ENCODE measurements around the gene AGK. TPM values are rescaled to one million over a fixed set of nuclear protein-coding genes. Genes with fewer than 3 reads are reported as not detected.

AGK gene, protein sequence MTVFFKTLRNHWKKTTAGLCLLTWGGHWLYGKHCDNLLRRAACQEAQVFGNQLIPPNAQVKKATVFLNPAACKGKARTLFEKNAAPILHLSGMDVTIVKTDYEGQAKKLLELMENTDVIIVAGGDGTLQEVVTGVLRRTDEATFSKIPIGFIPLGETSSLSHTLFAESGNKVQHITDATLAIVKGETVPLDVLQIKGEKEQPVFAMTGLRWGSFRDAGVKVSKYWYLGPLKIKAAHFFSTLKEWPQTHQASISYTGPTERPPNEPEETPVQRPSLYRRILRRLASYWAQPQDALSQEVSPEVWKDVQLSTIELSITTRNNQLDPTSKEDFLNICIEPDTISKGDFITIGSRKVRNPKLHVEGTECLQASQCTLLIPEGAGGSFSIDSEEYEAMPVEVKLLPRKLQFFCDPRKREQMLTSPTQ
- 65.7 and 68.5 TPM in 2 replicates for total RNA-seq

DNA sequence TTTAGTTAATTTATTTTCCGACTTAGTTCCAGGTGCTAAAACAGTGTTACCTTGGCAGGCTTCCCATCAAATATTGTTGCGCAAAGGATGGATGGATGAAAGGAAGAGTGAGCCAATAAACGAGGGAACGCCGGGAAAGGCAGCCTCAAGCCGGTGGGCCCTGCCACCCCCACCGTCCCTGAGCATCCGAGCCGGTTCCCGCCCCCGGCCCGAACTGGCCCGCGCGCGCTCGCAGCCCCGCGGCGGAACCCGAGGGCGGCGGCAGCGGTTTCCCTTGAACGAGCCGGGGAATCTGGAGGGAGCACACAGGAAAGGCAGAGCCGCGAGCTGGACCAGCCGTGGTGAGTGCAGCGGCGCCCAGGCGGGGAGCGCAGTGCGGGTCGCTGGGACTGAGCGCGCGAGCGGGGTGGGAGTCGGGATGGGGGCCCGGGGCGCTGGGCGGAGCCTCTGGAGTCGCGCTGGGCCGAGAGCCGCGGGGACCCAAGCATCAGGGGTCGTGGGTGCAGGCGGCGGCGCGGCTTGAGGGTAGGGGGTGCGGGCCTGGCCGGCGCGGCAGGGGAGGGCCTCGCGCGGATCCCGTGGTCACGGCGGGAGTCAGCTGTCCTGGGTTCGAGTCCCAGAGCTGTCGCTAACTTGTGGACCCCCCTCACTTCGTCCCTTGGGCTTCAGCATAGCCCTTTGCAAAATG, at the start of gene AGK:
AGK (plus strand) TSS at position 317 of the 688 bp plus-strand sequence. CDS start 4,057 bp downstream, outside the sequence.
- intact Hi-C loops (cut with micrococcal nuclease): loop anchor here (1.0 to 10.0 kb wide), 6 partner anchors 8 to 1156 kb away; partner anchors contain the start of genes ADCK2, MRPS33, SLC37A3 and SSBP1

- intact Hi-C loops (cut with micrococcal nuclease): no loop called here
These were observed 49.8 kb upstream of the AGK start for GRCh38 chr7:141501451-141501850.

- intact Hi-C loops (cut with micrococcal nuclease): no loop called here
These were observed 39.9 kb upstream of the AGK start for GRCh38 chr7:141511316-141511675.

GRCh38 chr7:141511676-141512396, 39.4 kb upstream of the AGK start:
- intact Hi-C loops (cut with micrococcal nuclease): no loop called here

GRCh38 chr7:141512597-141512996, 38.6 kb upstream of the AGK start:
- intact Hi-C loops (cut with micrococcal nuclease): no loop called here

- intact Hi-C loops (cut with micrococcal nuclease): no loop called here
These were observed 37.5 kb upstream of the AGK start for GRCh38 chr7:141513720-141514119.

DNA sequence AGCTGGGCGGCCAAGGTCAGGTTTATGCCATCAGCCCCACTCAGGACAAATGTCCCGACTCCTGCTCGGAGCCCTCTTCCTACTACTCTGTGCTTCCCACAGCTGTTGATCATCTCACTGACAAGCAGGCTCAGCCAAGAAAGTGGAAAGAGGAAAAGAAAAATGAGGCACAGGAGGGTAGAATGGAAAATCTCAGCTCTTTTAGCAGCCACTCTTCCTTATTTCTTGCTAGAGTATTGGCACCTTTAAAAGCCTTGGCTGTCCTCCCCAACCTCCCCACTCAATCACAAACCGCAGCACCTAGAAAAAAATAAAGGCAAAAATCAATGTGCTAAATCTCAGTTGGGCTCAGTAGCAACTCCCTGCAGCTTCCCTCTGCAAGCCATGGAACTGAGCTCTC, 35.3 kb upstream of the AGK start:
- intact Hi-C loops (cut with micrococcal nuclease): no loop called here

- intact Hi-C loops (cut with micrococcal nuclease): no loop called here
These were observed 31.6 kb upstream of the AGK start for GRCh38 chr7:141519623-141520022.

GRCh38 chr7:141522657-141523342, 28.4 kb upstream of the AGK start:
- intact Hi-C loops (cut with micrococcal nuclease): no loop called here

GRCh38 chr7:141525973-141526514, 25.2 kb upstream of the AGK start:
- intact Hi-C loops (cut with micrococcal nuclease): no loop called here

- intact Hi-C loops (cut with micrococcal nuclease): no loop called here
These were observed 24.1 kb upstream of the AGK start for GRCh38 chr7:141527076-141527475.

DNA sequence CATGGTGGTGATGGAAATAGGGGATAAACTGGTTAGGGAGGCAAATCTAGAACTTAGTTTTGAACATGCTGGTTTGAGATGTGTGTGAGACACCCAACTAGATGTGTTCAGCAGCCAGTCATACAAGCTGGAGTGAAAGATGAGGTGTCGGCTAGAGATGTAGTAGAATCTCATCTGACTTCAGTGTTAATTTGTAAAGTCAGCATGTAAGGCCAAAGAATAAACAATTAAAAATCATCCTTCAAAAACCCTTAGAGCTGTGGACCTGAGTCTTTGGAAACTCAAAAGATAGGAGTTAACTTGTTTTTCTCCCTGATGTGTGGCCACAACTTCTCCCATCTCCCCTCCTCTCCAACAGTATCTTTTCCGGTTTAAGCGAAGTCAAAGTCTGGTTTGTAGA, 22.8 kb upstream of the AGK start:
- intact Hi-C loops (cut with micrococcal nuclease): no loop called here

DNA sequence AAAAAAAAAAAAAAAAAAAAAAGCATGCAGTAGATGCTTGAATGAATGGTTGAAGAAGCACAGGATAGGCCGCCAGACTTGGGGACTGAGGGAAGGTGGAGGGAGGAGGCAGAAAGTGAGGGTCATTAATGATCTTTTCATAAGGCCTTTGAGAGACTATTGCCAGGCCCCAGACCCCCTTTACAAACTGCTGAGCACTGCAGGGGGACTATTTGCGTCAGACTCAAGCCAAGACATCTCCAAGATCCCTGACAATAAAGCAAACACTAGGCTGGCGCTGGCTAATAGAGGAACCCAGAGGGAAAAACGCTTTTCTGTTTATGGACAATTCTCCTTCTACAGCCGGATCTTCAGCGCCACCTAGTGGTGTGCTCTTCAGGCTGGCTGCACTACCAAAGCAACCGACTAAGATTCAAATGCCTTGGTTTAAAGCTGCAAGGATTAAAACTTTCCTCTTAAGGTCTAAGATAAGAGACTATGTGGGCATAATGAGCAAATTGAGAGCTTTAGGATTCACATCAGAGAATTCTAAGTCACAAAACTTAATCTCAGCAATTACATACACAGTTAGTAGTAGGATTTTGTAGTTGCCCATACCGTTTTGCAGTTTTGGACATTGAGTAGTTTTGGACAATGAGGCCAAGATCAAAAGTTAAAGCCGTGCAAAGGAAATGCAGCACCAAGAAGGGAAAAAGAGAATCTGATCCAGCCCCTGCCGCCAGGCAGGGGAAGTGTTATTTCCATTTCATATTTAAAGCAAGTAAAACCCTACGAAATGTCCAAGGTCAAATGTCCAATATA, 17.9 kb upstream of the AGK start:
- intact Hi-C loops (cut with micrococcal nuclease): loop anchor here (1.0 to 5.0 kb wide), 4 partner anchors 461 to 1016 kb away; partner anchors contain the start of genes MRPS33 and TMEM178B

GRCh38 chr7:141534757-141535737, 16.2 kb upstream of the AGK start:
- intact Hi-C loops (cut with micrococcal nuclease): loop anchor here (5.0 kb wide), 3 partner anchors 463 to 1018 kb away; partner anchors contain the start of genes MRPS33 and TMEM178B

DNA sequence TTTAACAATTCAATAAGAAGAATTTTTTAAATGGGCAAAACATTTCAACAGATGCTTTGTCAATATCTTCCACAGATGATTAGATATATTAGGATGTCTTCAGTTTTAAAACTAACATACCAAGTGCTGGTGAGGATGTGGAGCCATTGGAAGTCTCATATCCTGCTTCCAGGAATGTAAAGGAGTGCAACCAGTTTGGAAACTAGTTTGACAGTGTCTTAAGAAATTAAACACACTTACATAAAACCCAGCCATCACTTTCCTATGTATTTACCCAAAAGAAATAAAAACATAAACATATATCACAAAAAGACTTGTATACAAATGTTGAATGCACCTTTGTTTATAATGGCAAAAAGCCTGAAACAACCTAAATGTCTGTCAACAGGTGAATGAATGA, 13.3 kb upstream of the AGK start:
- intact Hi-C loops (cut with micrococcal nuclease): no loop called here

DNA sequence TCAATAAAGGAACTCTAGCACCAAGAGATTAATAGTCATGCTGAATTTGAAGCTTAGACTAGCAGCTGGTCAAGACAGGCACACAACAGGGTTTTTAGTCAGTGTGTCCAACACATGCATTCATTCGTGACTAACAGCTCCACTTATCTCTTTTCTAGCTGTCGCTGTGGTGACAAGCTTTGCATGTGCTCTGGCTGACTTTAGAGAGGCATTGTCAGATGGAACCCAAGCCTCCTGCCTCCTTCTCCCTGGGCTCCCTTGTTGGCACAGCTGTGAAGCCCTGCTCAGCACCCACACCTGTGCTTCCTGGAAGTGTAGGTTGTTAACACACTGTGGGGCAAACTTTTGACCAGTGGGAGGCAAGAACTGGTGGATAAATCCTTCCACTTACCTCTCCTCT, 9.8 kb upstream of the AGK start:
- intact Hi-C loops (cut with micrococcal nuclease): no loop called here

DNA sequence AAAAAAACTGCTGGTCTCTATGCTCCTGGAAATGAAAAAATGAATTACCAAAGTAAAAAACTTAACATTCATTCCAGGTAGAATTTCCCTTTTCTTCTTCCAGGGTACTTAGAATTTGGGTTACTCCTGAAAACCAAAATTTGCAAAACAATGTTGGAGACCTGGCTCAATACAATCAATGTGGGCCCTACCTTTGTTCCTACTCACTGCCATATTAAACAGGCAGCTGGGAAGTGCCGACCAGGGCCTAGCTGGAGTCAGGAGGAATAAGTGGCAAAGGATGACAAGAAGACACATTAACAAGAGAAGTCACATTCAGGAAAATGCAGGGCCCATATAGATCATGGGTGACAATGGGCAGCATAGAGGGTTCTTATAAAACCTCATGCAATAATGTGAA, 6.4 kb upstream of the AGK start:
- intact Hi-C loops (cut with micrococcal nuclease): no loop called here

GRCh38 chr7:141549582-141549981, 1.6 kb upstream of the AGK start:
- intact Hi-C loops (cut with micrococcal nuclease): no loop called here

Data from T-helper 2 cell treated with Interferon-gamma antibody and Interleukin-4, amounts not matched to agents 100 ng/mL and 5 ng/mL, for 36 hours (primary cell).